ENCODE data around the gene DISC1.

DNA sequence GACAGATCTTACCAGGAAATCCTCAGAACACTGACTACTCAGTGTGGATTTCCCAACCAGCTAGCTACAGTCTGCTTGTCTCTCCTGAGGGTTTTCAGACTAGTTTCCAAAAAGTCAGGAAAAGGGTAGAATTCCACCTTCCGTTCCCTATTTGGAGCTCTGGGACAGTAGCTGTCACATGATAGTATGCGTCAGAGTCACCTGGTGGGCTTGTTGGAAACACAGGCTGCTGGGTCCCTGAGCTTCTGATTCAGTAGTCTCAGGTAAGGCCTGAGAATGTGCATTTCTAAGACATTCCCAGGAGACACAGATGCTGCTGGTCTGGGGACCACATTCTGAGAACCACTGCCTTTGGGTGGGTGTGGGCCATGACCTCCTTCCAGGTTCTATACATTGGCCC, 272.5 kb downstream of the DISC1 start:
- TF ChIP-seq, protein P1, sequence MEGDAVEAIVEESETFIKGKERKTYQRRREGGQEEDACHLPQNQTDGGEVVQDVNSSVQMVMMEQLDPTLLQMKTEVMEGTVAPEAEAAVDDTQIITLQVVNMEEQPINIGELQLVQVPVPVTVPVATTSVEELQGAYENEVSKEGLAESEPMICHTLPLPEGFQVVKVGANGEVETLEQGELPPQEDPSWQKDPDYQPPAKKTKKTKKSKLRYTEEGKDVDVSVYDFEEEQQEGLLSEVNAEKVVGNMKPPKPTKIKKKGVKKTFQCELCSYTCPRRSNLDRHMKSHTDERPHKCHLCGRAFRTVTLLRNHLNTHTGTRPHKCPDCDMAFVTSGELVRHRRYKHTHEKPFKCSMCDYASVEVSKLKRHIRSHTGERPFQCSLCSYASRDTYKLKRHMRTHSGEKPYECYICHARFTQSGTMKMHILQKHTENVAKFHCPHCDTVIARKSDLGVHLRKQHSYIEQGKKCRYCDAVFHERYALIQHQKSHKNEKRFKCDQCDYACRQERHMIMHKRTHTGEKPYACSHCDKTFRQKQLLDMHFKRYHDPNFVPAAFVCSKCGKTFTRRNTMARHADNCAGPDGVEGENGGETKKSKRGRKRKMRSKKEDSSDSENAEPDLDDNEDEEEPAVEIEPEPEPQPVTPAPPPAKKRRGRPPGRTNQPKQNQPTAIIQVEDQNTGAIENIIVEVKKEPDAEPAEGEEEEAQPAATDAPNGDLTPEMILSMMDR (conservative IDR thresholded peaks at IDR 0.05 in 1 of 2, IDR thresholded peaks at IDR 0.05 in 1 of 2; ENCODE audit: low read depth in 1 of 2, low read length in 2 of 2) = no peak
- TF ChIP-seq EZH2 (IDR thresholded peaks at IDR 0.05; ENCODE audit: low read length, missing control alignments) = no peak

Data from fibroblast of lung (primary cell).